Urinary bladder (tissue), 4 donors: Measurements from ENCODE around the gene DHX15. TPM values are rescaled to one million over a fixed set of nuclear protein-coding genes. Genes with fewer than 3 reads are reported as not detected.

Experiments used
- DNase-seq: peaks from one replicate; pipeline ENCODE4 v3.0.0-alpha.2; 2015; ENCODE audit errors: extremely low spot score
- H3K27ac ChIP-seq: one replicate; pipeline ENCODE4 v1.5.1; 2013; ENCODE audit warnings: low read depth, mild to moderate bottlenecking, moderate library complexity
- H3K36me3 ChIP-seq: one replicate; pipeline ENCODE4 v1.6.1; 2013; ENCODE audit warnings: mild to moderate bottlenecking, moderate library complexity; ENCODE audit not compliant: insufficient read depth
- H3K4me1 ChIP-seq: one replicate; pipeline ENCODE4 v1.6.1; 2013; ENCODE audit warnings: mild to moderate bottlenecking, moderate library complexity; ENCODE audit not compliant: insufficient read depth
- H3K4me3 ChIP-seq: one replicate; pipeline ENCODE4 v1.5.1; 2013; ENCODE audit warnings: low read depth, low read length
- WGBS: extraction: QIAGEN DNeasy Blood & Tissue Kit; methylation state at CpG from one replicate; pipeline ENCODE4 v1.1.7; 2013; 5-methylcytosine and 5-hydroxymethylcytosine counted together
- polyA plus RNA-seq: library from polyadenylated mRNA; stranded (reverse); fragments of 200-250 nt; gene quantifications from one replicate; pipeline ENCODE4 v1.2.3, GENCODE V29; 2013
- total RNA-seq: library from RNA; depleted of rRNA; stranded (reverse); fragments of >200 nt; gene quantifications from one replicate; pipeline ENCODE4 v1.2.3, GENCODE V29; 2014
- donor health status: healthy with polysubstance abuse.
- donor health status: healthy.

Gene DHX15
- total and polyA plus RNA-seq, 2 donors = 58.5 to 300 TPM

GRCh38 chr4:24550441-24551175, 33.7 kb downstream of the DHX15 start:
- Histone ChIP-seq H3K27ac (no peak overlapping the region), H3K4me3 (no peak overlapping the region), H3K4me1 (no peaks in the 10 kb centered on the region), H3K36me3 (peaks cover 3% of the 10 kb centered on the region)
- WGBS = 66% methylated on average over 6 of the region's 6 CpGs
- no peak for DNase-seq

GRCh38 chr4:24547979-24548378, 36.4 kb downstream of the DHX15 start:
- no peak overlapping the region for H3K4me3 ChIP-seq
- no peak for DNase-seq
- WGBS = 94% methylated on average over 11 of the region's 11 CpGs
- H3K4me1 ChIP-seq = no peaks in the 10 kb centered on the region
- peaks cover 3% of the 10 kb centered on the region for H3K36me3 ChIP-seq
- H3K27ac ChIP-seq = no peak overlapping the region

- whole genome bisulfite sequencing = 76% methylated on average over 4 of the region's 4 CpGs
These were observed 40.0 kb downstream of the DHX15 start for GRCh38 chr4:24544208-24544988.

GRCh38 chr4:24537025-24537424, 47.3 kb downstream of the DHX15 start:
- Histone ChIP-seq H3K27ac (no peak overlapping the region), H3K36me3 (peaks cover 5% of the 10 kb centered on the region), H3K4me3 (no peak overlapping the region), H3K4me1 (no peaks in the 10 kb centered on the region)
- DNase-seq = no peak
- whole genome bisulfite sequencing = 86% methylated on average over 7 of the region's 7 CpGs

More at GRCh38 chr4:24544208-24544988, 40.0 kb downstream of the DHX15 start:
- Histone ChIP-seq H3K4me1 (no peaks in the 10 kb centered on the region), H3K27ac (no peak overlapping the region), H3K4me3 (no peak overlapping the region), H3K36me3 (peaks cover 3% of the 10 kb centered on the region)
- no peak for DNase-seq

GRCh38 chr4:24535399-24535798, 49.0 kb downstream of the DHX15 start:
- WGBS = 95% methylated on average over 3 of the region's 3 CpGs
- H3K27ac ChIP-seq = no peak overlapping the region
- H3K36me3 ChIP-seq = peaks cover 8% of the 10 kb centered on the region
- H3K4me3 ChIP-seq = no peak overlapping the region
- DNase-seq = no peak
- no peaks in the 10 kb centered on the region for H3K4me1 ChIP-seq

GRCh38 chr4:24533364-24533763, 51.0 kb downstream of the DHX15 start:
- Histone ChIP-seq H3K4me3 (no peak overlapping the region), H3K27ac (no peak overlapping the region), H3K4me1 (no peaks in the 10 kb centered on the region), H3K36me3 (peaks cover 8% of the 10 kb centered on the region)
- no peak for DNase-seq
- 52% methylated on average over 4 of the region's 4 CpGs for WGBS

GRCh38 chr4:24529555-24529954, 54.8 kb downstream of the DHX15 start:
- WGBS = 91% methylated on average over 2 of the region's 2 CpGs

GRCh38 chr4:24527371-24527770, 57.0 kb downstream of the DHX15 start:
- Histone ChIP-seq H3K36me3 (peaks cover 5% of the 10 kb centered on the region), H3K27ac (no peak overlapping the region), H3K4me1 (no peaks in the 10 kb centered on the region), H3K4me3 (no peak overlapping the region)
- WGBS = 81% methylated on average over 3 of the region's 3 CpGs
- no peak for DNase-seq

More at GRCh38 chr4:24529555-24529954, 54.8 kb downstream of the DHX15 start:
- Histone ChIP-seq H3K4me3 (no peak overlapping the region), H3K27ac (no peak overlapping the region), H3K36me3 (peaks cover 5% of the 10 kb centered on the region), H3K4me1 (no peaks in the 10 kb centered on the region)
- DNase-seq = no peak

- Histone ChIP-seq H3K27ac (no peak overlapping the region), H3K4me1 (no peaks in the 10 kb centered on the region), H3K36me3 (peaks cover 4% of the 10 kb centered on the region), H3K4me3 (no peak overlapping the region)
- WGBS = 91% methylated on average over 2 of the region's 2 CpGs
- DNase-seq = no peak
These were observed 62.8 kb downstream of the DHX15 start for GRCh38 chr4:24521544-24521943.

GRCh38 chr4:24519649-24520048, 64.7 kb downstream of the DHX15 start:
- H3K4me1 ChIP-seq = no peaks in the 10 kb centered on the region
- peaks cover 2% of the 10 kb centered on the region for H3K36me3 ChIP-seq
- H3K27ac ChIP-seq = no peak overlapping the region
- DNase-seq = no peak
- 92% methylated on average over 1 of the region's 1 CpG for WGBS
- H3K4me3 ChIP-seq = no peak overlapping the region

- WGBS = 73% methylated on average over 2 of the region's 2 CpGs
- H3K27ac ChIP-seq = no peak overlapping the region
These were observed 66.7 kb downstream of the DHX15 start for GRCh38 chr4:24517676-24518075.

GRCh38 chr4:24516926-24517325, 67.4 kb downstream of the DHX15 start:
- Histone ChIP-seq H3K36me3 (peaks cover 2% of the 10 kb centered on the region), H3K4me3 (no peak overlapping the region), H3K4me1 (no peaks in the 10 kb centered on the region), H3K27ac (no peak overlapping the region)
- DNase-seq = no peak

More at GRCh38 chr4:24517676-24518075, 66.7 kb downstream of the DHX15 start:
- Histone ChIP-seq H3K36me3 (peaks cover 2% of the 10 kb centered on the region), H3K4me3 (no peak overlapping the region), H3K4me1 (no peaks in the 10 kb centered on the region)
- no peak for DNase-seq

GRCh38 chr4:24515698-24516097, 68.7 kb downstream of the DHX15 start:
- Histone ChIP-seq H3K36me3 (peaks cover 2% of the 10 kb centered on the region), H3K27ac (no peak overlapping the region), H3K4me1 (no peaks in the 10 kb centered on the region), H3K4me3 (no peak overlapping the region)
- DNase-seq = no peak
- WGBS = 97% methylated on average over 5 of the region's 5 CpGs

GRCh38 chr4:24514808-24515207, 69.5 kb downstream of the DHX15 start:
- Histone ChIP-seq H3K36me3 (peaks cover 2% of the 10 kb centered on the region), H3K27ac (no peak overlapping the region), H3K4me3 (no peak overlapping the region), H3K4me1 (no peaks in the 10 kb centered on the region)
- no peak for DNase-seq
- WGBS = 74% methylated on average over 1 of the region's 1 CpG
